Activated CD4-positive, alpha-beta T cell treated with anti-CD3 and anti-CD28 coated beads, Interleukin-10, Interleukin-2, amounts not matched to agents 100 ng/mL and 50 ng/mL, durations not matched to agents 16 hours and 8 hours (primary cell): ENCODE data around the gene INTS4.
A peak's percentile ranks its signal among the peaks of the same experiment; 100 is the strongest.
"Not testable (repeated sequence)": the region's sequence is repeated elsewhere in the genome, so short reads cannot be mapped to it uniquely, and the experiment has no call there.

Experiments used
- DNase-seq: peaks from one replicate; pipeline ENCODE4 v3.0.0-alpha.2; 2020

The INTS4 gene, protein sequence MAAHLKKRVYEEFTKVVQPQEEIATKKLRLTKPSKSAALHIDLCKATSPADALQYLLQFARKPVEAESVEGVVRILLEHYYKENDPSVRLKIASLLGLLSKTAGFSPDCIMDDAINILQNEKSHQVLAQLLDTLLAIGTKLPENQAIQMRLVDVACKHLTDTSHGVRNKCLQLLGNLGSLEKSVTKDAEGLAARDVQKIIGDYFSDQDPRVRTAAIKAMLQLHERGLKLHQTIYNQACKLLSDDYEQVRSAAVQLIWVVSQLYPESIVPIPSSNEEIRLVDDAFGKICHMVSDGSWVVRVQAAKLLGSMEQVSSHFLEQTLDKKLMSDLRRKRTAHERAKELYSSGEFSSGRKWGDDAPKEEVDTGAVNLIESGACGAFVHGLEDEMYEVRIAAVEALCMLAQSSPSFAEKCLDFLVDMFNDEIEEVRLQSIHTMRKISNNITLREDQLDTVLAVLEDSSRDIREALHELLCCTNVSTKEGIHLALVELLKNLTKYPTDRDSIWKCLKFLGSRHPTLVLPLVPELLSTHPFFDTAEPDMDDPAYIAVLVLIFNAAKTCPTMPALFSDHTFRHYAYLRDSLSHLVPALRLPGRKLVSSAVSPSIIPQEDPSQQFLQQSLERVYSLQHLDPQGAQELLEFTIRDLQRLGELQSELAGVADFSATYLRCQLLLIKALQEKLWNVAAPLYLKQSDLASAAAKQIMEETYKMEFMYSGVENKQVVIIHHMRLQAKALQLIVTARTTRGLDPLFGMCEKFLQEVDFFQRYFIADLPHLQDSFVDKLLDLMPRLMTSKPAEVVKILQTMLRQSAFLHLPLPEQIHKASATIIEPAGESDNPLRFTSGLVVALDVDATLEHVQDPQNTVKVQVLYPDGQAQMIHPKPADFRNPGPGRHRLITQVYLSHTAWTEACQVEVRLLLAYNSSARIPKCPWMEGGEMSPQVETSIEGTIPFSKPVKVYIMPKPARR

DNA sequence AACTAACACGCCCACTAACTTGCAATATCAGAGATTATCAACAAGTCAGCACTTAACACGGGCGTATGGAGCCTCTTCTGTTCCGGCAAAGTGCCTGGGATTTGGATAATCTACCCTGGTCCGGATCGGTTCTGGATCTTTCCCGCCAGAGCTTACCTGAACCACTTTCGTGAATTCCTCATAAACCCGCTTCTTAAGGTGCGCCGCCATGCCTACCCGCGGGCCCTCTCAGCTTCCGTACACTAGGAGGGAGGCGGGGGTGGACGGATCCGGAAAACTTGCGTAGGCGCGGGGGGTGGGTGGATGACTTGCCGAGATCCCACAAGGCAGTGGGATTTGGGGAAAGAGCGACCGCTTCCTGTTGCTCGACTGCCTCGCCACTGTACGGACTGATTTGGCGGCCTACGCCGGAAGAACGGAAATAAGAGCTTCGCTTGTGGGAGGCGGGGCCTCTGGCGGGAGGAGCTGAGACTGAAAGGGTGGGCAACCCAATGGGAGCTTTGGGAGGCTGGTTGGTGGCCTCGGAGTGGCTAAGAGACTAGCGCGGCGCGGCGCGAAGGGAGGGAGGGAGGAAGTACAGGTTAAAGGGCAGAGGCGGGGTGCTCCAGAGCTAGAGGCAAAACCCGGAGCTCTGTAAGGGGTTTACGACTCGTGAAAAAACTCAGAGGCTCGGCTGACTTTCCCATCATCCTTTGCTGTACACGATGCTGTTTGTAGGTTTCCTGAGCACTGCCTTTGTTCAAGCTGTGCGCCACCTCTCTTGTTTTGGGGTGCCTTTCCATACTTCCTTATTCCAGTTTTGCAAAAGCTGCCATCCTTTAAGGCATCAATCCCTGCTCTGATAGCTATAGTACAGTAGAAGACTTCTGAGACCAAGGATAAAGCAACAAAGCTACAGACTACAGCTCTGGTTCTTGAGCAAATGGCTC, at the start of gene INTS4:
Gene INTS4, minus strand, starts transcription at position 235 of the 929 bp plus-strand sequence. Its CDS starts 25 bp downstream, at position 210.
- peak; percentile 99 for DNase-seq

DNA sequence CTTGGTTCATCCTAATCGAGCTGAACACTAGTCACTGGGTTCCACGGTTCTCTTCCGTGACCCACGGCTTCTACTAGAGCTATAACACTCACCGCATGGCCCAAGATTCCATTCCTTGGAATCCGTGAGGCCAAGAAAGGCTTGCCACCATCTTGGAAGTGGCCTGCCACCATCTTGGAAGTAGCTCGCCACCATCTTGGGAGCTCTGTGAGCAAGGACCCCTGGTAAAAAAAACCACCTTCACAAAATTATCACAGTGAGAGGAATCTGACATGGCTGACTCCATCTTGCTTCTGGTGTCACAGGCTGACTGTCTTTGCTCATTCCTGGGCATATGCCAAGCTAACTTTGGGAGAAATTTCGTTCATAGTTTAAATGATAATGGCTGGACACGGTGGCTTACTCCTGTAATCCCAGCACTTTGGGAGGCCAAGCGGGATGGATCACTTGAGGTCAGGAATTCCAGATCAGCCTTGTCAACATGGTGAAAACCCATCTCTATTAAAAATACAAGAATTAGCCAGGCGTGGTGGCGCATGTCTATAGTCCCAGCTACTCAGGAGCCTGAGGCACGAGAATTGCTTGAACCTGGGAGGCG, 47.5 kb upstream of the INTS4 start:
- DNase-seq: no peak

DNA sequence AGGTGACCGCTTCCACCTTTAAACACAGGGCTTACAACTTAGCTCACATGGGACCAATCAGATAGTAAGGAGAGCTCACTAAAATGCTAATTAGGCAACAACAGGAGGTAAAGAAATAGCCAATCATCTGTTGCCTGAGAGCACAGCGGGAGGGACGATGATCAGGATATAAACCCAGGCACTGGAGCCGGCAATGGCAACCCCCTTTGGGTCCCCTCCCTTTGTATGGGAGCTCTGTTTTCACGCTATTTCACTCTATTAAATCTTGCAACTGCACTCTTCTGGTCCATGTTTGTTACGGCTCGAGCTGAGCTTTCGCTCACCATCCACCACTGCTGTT, 46.9 kb upstream of the INTS4 start:
- DNase-seq: not testable (repeated sequence)

DNA sequence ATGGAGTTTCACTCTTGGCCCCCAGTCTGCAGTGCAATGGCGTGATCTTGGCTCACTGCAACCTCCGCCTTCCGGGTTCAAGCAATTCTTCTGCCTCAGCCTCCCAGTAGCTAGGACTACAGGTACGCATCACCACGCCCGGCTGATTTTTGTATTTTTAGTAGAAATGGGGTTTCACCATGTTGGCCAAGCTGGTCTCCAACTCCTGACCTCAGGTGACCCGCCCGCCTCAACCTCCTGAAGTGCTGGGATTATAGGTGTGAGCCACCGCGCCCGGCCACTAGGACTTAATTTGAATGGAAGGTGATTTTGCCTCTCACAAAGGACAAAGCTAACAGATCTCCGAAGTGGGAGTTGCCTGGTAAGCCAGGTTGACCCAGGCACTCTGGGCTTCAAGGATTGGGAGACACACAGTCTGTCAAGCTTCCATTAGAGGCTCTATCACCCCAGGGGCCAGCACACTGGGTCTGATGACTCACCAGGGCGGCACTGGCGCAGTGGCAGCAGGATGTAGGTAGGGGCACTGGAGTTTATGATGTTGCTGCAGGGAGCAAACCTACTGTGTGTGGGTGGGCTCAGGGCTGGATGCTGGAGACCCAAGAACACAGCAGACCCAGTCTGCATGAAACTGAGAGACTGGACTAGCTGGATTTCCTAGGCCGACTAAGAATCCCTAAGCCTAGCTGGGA, 46.4 kb upstream of the INTS4 start:
- DNase-seq: no peak

DNA sequence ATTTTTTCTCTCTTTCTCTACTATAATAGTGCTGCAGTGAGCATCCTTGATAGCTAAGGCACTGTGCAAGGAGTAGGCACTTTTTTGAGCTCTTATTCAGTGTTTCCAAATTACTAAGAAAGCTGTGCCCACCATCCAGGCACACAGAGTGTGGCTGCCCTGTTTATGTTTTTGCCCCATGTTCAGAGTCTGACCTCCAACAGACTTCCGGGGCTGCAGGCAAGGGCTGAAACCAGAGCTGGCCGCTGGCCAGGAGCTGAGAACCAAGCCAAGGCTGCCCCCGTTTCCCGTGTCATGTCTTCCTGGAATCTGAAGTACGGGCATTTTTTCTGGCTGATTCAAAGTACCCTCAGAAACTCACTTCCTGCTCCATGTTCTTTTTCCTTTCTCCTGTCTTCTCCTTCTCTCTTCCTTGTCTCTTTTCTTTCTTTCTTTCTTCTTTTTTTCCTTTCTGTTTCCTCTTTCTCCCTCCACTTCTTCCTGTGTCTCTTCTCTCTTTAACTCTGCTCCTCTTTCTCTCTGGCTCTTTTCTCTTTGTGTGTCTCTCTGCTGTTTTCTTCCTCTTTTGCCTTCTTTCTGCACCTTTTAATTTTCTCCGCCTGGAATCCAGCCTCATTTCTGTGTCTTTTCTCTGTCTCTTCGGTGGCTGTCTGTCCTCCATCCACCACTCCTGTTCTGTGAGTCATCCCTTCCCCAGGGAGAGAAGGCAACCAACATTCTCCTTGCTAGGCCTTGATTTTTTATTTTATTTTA, 45.6 kb upstream of the INTS4 start:
- DNase-seq: peak; percentile 51

DNA sequence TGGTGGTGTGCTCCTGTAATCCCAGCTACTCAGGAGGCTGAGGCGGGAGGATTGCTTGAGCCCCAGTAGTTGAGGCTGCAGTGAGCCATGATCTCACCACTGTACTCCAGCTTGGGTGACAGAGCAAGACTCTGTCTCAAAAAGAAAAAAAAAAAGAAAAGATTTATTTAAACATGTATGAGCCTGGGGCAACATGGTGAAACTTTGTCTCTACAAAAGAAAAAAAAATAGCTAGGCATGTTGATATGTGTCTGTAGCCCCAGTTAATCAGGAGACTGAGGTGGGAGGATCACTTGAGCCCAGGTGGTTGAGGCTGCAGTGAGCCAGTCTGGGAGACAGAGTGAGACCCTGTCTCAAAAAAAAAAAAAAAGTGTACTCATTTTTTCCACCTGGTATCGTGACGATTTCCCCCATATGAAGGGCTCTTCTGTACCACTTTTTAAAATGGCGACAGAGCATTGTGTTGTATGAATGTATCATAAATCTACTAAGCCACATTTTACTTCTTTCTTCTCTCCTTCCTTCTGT, 45.0 kb upstream of the INTS4 start:
- DNase-seq: no peak

DNA sequence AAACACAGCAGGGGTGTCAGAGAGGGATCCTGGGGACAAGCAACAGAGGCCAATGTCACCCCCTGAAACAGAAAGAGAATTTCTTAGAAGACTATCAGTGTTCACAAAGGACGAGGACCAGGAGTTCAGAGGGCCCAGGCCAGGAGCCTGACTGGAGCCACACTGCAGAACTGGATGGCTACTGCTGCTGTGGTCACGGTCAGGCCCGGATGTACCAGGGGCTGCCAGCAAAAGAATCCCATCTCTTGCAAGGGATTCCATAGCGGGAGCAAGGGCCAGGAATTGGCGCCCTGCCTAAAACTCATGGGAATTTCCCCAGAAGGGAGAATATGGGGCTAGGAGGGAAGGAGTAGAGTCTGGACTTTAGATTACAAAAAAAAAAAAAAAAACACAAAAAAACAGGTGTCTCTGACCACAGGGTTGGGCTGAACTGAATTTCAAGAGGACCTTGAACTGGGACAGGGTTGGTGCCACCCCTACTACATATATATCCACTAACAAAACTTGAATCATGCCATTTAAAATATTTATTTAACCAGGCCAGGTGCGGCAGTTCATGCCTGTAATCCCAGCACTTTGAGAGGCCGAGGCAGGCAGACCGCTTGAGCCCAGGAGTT, 44.3 kb upstream of the INTS4 start:
- DNase-seq: no peak

DNA sequence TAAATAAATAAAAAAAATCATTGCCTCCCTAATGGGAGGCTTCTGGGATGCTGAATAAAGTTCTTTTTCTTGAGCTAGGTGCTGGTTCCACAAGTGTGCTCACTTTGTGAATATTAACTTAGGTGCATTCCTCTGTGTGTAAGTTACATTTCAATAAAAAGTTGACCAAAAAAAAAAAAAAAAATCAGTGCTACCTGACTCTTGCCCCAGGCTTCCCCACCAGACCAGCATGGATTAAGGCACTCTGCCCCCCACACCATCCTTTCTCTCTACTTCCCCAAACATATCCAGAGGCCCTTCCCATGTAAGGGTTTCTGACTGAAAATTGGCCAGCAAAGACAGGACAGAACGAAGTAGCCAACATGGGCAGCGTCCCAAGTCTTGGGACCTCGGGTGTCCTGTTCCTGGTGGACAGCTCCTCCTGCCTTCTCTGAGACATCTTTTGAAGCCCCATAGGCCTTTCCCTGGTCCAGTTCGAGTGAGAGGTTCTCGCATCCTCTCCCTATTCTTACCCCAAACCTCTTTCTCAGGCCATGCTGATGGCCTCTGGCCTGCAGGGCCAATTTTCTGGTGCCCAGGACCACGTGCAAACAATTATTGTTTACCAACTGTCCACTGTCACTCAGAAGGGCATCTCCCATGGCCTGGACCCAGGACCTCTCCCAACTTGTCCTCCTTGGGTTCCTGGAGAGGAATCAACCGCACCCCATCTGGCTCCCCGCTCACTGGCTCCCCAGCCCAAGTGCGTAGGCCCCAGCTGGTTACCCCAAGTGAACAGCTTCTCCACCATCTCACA, 43.6 kb upstream of the INTS4 start:
- no peak for DNase-seq

DNA sequence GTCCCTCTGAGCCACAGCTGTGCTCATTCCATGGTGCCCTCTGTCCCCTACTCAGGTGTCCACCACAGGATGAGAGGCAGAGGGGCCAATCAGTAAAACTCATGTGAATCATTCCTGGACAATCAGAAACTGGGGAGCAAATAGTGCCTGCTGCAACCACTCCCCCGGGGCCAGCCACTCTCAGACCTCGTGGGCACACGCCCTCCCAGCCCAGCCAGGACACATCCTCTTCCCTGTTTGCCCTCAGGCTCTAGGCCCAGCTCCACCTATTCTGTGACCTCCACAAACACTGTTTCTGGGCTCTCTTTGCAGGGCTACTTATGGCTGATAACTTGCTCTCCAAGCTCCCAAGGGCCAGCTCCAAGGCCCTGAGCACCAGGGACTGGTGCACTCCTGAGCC, 42.6 kb upstream of the INTS4 start:
- no peak for DNase-seq

DNA sequence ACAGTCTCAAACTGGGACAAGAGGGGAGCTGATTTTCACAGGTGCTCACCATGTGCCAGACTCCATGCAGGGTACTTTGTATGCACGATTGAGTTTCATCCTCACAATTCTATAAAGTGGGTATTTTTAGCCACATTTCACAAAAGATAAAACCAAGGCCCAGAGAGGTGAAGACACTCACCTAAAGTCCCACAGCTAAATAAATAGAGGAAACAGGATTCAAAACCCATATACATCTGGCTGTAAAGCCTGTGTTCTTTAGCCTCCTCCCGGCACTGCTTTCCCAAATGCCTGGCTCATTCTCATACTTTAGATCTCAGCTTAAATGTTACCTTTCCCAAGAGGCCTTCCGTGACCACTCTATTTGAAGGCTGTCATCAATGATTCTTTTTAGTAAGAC, 41.8 kb upstream of the INTS4 start:
- DNase-seq: no peak

DNA sequence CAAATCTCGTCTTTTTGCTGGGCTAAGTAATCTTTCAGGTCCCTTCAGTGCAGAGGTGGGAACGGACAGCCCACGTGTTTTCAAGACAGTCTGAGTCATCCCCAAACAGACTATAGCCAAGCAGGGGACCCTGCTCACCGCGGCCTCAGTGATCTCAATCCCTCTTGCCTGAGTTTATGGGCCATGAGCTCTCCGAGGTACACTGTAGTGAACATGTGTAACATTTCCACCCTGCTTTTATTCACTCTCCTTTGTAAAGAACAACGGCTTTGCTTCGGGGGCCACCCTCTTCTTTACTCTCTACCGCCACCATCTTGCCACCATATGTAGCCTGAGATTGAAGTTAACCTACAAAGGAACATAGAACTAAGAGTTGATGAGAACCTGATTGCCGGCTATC, 40.2 kb upstream of the INTS4 start:
- no peak for DNase-seq

DNA sequence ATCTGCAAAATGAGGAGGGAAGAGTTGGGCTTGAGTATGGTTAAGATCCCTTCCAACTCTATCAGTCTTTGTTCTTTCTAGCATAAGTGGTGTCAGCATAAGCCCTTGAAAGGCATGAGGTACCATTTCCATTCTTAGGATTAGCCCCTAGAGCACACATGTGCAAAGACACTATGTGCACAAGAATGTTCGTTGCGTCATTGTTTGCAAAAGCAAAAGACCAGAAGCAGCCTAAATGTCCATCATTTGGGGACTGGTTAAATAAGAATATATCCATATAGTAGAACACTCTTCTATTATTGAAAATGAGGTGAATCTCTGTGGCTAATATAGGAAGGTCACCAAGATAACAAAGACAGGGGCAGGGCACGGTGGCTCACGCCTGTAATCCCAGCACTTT, 38.6 kb upstream of the INTS4 start:
- no peak for DNase-seq

DNA sequence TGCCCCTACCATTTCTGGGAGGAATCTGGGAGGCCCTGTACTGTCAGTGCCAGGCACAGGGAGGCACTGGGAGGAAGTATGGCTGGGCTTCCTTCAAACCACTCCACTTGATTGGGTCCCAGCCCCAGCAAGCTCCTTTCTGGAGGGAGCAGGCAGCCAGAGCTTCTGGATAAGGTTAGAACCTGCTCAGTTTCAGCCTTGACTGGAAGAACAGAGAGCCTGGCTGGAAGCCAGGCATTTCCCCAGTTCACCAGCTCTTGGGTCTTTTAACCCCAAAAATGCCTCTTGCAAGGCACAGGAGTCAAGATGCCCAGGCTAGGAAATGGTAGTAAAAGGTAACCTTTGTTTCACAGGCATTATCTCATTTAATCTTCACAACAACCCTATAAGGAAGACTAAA, 37.6 kb upstream of the INTS4 start:
- DNase-seq: no peak

DNA sequence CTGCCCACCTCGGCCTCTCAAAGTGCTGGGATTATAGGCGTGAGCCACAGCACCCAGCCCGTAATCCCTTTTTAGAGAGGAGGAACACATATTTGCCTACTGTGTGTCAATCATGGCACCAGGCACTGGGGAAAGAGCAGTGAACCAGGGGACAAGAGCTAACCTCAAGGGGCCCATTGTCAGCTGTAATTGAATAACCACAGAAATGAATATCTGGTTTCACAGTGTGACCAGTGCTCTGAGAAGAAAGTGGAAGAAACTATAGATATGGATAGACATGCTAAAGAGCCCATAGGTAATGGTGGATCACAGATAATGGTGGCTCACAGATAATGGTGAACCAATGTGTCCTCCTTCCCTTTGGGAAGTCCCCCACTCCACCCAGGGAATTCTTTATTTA, 37.2 kb upstream of the INTS4 start:
- no peak for DNase-seq

DNA sequence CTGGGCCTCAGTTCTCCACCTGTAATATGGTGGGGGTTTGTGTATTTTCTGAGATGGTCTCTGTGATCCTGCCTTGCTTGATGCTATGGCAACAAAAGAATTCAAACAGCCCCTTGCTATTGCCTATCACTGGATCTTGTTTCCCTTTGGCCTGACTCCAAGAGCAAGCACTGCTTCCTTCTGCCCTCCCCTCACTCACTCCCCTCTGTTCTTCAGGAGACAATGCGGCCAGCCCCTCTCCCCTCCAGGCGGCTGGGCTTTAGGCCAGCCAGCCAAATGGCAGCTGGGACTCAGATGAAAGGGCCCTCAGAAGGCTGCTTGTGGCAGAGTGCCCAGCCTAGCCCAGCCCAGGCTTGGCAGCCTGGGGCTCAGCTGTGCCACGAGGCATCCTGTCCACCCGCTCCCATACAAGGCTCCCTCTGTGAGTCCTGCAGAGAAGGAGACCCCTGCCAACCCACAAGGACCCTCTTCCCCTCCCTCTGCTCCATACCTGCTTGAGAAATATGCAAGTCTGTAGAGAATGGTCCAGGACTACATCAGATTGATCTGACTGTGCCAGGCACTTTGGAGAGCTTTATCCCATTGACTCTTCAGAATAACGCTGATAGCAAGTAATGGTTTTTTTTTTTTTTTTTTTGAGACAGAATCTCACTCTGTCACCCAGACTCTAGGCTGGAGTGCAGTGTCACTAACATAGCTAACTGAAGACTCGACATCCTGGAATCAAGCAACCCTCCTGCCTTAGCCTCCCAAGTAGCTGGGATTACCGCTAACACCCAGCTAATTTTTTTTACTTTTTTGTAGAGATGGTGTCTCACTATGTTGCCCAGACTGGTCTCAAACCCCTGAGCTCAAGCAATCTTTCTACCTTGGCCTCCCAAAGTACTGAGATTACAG, 36.2 kb upstream of the INTS4 start:
- no peak for DNase-seq

DNA sequence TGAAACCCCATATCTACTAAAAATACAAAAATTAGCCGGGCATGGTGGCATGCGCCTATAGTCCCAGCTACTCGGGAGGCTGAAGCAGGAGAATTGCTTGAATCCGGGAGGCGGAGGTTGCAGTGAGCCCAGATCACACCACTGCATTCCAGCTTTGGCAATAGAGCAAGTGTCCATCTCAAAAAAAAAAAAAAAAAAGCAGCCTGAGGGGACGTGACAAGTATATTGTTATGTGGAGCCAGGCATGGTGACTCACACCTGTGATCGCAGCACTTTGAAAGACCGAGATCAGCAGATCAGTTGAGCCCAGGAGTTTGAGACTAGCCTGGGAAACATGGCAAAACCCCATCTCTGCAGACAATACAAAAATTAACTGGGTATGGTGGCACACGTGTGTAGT, 34.0 kb upstream of the INTS4 start:
- not testable (repeated sequence) for DNase-seq

DNA sequence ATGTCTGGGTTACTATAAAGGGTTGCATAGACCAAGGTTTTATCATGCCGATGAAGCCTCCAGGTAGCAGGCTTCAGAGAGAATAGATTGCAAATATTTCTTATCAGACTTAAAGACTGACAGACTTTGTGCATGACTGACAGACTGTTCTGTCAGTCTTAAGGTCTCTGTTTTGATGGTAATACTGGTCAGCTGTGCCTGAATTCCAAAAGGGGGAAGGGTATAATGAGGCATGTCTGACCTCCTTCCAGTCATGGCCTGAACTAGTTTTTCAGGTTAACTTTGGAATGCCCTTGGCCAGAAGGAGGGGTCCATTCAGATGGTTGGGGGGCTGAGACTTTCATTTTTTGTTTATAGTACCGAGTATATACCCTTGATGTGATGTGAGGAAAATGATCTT, 33.3 kb upstream of the INTS4 start:
- no peak for DNase-seq

DNA sequence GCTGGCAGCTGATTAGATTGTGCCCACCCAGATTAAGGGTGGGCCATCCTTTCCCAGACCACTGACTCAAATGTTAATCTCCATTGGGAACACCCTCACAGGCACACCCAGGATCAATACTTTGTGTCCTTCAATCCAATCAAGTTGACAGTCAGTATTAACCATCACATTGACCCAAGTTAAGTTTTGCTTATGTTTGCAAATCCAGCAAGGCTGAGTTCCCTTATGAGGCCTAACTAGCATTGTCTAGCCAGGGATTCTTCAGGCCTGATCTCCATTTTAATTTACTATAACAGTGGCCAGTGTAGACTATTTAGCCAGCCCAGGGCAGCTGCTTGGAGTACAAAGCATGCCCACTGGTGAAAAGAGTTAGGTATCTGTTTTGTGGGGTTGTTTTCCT, 30.9 kb upstream of the INTS4 start:
- no peak for DNase-seq
